ENCODE data around the gene STAC.

Gene STAC, protein sequence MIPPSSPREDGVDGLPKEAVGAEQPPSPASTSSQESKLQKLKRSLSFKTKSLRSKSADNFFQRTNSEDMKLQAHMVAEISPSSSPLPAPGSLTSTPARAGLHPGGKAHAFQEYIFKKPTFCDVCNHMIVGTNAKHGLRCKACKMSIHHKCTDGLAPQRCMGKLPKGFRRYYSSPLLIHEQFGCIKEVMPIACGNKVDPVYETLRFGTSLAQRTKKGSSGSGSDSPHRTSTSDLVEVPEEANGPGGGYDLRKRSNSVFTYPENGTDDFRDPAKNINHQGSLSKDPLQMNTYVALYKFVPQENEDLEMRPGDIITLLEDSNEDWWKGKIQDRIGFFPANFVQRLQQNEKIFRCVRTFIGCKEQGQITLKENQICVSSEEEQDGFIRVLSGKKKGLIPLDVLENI

DNA sequence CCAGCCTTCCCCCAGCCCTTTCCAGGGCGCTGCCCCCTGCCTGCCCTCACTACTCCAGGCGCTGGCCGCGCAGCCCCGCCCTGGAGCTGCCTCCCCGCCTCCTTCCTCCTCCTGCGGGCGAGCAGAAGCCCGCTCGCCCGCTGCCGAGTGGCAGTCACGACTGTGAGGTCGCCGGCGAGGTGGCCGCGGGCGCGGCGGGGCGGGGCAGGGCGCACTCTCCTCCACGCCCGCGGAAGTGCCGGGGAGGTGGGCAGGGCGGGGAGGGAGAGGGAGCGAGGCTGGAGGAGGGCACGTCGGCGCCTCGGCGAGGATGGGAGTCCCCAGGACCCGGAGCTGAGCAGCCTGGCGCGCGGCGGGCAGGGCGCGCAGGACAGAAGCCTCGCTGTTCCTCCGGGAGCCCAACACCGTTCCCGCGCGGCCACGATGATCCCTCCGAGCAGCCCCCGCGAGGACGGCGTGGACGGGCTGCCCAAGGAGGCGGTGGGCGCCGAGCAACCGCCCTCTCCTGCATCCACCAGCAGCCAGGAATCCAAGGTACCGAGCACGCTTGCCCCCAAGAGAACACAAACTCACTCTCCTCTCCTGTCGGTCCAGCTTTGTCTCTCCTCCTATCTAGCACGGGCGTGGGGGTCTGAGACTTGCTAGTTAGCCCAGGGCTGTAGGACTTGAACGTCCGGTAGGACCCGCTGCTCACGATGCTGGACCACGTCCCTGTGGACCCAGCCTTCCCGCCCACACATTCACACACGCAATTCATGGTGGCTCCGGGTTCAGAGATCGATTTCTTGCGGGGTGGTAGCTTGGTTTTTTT lies at the start of gene STAC:
Gene STAC (plus strand): TSS at position 284 of the 811 bp plus-strand sequence. CDS start 140 bp downstream, at position 424.
- no peak for DNase-seq (ENCODE audit: low spot score)

DNA sequence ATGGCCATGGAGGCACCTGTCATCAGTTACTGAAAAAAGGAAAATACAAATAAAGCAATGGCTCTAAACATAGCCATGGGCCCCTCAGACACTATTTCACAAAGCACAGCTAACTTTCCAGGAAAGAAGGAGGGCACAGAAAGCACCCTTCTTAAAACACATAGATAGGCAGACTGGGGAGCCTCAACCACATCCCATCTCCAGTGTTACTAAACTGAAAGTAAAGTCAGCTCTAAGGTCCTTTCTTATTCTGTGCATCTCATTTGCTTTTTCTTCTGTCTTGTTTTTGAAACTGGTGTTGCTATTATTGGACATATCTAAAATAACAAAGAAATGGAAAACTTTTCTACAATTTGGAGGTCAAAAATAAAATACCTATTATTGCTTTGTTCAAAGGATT lies 48.2 kb upstream of the STAC start:
- no peak for DNase-seq (ENCODE audit: low spot score)

DNA sequence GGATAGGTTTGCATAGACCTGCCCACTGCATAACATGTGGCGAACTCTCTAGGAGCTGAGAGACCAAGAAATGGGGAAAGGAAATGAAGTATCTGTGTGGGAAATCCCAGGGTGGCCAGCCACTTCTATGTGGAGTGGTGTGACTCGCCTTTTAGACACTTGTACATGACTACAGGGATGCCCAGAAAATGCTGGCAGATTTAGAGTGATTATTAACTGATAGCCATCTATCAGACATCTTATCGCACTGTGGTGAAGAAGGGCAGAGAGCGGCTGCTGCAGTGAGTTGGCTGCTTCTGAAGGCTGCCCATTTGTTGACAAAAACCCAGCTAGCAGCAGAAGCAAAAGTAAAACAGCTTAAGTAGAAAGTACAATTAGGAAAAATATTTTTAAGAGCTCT lies 18.1 kb upstream of the STAC start:
- no peak for DNase-seq (ENCODE audit: low spot score)

DNA sequence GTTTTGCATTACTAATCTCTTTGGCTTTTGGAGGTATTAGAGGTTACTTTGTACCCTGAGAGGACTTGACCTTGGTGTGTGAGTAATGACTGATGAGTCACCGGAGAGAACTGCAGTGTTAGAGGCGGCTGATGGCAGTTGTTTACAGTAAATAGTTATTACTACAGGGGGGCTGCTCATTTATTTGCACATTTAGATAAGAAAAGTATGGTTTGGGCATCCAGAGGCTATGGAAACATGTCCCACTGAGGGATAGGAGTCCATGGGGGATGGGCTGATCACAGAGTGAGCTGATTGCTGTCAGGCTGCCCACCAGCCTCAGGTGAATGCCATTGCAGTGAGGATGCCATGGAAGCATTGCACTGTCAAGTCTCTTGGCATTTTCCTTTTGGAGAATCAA lies 17.3 kb upstream of the STAC start:
- no peak for DNase-seq (ENCODE audit: low spot score)

DNA sequence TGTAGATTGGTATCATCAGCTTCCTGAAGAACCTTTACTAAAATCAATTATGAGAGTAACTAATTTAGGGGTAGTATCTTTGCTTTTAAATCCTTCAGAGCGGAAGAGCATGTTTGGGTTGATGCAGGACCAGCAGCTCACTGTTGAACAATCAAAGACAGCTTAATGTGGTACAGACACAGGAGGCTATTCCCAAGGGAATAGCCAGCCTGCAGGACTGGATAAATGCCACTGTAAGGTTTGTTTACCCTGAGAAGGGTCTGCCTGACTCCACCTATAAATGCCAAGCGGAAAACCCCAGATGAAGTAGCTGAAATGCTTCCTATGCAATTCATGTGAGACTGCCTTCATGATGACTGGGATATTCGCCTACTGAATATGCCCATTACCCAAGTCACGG lies 16.0 kb upstream of the STAC start:
- no peak for DNase-seq (ENCODE audit: low spot score)

DNA sequence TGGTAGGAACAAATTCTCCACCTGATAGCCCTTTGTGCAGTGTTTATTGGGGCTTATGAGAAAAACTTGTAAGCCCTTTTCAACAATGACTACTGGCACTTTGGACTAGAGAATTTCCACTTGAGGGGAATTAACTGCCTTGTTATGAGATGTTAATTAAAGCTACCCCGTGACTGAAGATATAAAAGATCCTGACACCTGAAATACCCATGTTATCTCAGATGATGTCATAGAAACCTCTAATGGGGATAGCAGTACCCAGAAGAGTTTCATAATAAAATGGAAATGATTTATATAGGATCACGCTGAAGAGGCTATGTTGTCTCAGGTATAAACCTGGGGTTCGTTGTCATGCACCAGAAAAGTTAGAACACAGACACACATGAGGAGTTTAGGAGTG lies 14.5 kb upstream of the STAC start:
- DNase-seq (ENCODE audit: low spot score), result no peak

DNA sequence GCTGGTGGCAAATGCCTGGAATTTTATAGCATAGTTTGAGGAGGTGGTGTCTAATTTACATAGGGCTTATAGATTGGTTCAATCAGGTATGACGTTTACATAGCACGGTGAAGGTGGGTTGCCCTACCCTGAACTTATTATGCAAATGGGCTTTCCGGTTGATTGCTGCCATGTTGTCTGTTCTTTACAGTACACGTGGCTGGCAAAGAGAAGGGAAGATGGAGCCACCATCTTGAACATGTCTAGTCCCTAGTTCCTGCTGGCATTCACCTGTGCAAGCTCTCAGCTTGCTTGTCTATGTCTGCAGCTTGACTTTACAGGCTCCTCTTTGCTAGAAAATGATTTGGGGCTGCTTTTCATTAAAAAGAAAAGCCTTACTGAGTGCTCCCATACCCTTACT lies 14.0 kb upstream of the STAC start:
- DNase-seq (ENCODE audit: low spot score), result no peak

DNA sequence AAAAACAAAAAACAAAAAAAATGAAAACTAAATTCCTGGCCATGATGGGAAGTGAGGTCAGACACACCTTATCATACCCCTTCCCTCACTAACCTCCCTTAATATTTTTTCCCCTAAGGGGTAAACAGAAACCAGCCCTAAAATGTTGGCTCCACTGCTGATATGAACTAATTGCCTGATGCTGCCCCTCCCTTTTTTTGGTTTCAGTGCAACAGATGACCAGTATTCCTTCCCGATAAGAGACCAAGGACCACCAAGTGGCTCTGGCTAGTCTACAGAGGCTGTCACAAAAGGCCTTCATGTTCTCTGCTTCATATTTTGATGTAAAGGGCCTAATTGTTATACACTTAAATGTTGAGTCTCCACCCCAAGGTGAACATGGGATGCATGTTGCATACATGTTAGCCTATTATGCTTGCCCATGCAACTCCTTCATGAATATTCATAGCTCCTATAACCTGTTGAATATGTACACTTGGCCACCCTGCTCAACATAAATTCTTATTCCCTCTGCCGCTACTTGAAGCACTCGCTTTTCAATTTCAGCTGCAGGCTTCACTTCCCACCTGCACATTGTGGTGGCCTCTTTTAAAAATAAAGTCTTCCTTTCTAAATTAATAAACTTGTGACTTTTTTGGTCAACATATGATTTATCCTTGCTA lies 12.3 kb upstream of the STAC start:
- no peak for DNase-seq (ENCODE audit: low spot score)

DNA sequence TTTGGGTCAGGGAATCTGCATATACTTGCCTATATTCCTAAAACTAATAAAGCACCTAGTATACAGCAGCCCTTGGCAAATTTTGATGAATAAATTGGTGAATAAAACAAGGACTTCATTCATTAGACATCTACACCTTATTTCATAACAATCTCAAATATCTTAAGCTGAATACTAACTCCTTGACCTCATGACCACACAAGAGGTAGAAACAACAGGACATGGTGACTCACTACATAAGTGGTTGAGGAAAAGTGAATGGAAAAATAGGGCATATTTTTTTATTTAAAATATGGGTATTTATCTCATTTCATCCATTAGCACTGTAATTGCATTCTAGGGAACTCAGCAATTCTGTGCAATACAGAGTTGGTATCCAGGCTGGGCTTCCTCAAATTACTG lies 7.8 kb upstream of the STAC start:
- DNase-seq (ENCODE audit: low spot score), result no peak

DNA sequence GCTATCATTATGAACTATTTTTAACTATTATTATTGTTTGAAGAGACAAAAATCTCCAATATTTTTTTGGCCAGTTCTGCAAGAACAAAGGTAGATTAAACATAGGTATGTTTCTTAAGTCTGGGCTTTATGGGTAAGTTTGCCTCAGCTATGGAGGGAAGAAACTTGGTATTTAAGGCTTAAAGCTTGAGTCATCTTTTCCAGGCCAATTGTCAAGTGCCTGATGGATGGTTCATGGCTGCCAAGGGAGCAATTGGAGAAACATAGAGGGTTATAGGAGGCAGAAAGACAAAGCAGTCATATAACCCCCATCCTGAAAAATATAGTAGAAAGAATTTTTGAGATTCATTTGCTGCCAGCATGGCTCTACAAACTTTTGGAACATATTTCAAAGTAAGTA lies 7.2 kb upstream of the STAC start:
- DNase-seq (ENCODE audit: low spot score), result no peak

DNA sequence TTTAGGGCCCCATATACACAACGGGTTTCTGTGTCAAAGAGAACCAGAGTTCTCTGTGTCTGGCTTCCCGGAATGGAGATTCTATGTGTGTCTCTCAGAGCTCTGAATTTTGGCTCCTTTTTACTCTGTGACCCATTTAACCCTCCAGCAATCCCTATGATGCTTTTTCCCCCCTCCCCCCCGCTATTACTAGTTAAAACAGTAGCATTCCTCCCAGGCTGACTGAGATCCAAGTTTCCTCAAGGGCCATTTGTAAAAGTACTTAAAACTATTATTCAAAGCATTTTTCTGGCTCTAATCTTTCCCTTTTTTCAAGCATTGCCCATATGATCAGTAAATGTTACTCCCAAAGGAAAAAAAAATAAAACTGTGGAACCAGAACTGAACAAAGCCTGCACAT lies 6.6 kb upstream of the STAC start:
- DNase-seq (ENCODE audit: low spot score), result no peak

DNA sequence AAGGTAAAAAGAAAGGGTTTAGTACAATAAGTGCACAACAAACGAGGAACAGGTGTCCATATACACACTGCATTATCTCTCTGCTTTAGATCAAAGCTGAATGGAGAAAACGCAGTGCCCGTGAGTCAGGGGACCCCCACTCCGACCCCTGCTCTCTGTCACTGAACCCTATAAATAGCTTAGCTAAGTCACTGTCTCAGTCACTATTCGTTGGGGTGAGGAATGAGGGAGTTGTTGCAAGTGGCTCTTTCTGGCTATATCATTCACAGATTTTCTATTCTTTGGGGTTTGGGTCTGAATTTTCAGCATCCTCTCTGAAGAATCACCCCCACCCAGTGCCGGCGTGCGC lies 458 bp upstream of the STAC start:
- DNase-seq (ENCODE audit: low spot score), result no peak

DNA sequence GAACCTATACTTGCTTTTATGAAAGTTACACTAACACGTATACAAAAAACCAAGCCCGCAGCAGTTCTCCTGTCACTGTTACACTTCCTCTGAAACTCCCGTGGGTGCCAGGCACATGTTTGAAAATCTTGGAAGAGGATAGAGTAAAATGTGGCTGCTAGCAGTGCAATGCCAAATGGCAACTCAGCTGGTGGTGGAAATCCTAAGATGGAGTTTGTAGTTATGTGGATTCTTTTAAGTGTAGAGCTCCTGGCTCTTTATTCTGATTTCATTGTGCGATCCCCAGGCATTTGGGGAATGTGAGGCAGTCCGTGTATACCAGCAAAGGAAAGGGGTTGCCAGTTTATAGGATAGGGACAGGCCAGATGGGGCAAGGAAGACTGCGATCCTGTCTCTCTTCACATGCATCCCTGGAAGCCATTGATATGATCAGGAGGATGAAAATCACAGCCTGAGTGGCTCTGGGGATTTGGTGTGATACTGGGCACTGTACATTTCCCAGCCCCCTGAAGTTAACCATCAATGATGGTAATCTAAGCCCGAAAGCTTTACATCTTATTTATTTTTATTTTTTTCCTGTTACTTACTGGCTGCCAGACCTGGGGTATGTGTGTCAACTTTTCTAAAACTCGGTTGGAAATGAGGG lies 1.1 kb downstream of the STAC start:
- DNase-seq (ENCODE audit: low spot score), result no peak

DNA sequence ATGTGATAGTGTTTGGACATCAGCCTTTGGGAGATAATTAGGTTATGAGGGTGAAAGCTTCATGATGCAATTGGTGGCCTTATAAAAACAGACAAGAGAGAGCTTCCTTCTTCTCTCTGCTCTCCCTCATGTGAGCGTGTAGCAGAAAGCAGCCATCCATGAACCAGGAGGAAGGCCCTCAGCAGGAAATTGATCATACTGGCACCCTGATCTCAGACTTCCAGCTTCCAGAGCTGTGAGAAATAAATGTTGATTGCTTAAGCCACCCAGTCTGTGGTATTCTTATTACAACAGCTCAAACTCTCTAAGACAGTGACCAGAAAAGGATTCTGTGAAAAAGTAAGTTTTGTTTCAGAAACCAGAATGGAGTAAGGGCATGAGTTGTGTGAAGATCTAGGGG lies 13.3 kb downstream of the STAC start:
- no peak for DNase-seq (ENCODE audit: low spot score)

DNA sequence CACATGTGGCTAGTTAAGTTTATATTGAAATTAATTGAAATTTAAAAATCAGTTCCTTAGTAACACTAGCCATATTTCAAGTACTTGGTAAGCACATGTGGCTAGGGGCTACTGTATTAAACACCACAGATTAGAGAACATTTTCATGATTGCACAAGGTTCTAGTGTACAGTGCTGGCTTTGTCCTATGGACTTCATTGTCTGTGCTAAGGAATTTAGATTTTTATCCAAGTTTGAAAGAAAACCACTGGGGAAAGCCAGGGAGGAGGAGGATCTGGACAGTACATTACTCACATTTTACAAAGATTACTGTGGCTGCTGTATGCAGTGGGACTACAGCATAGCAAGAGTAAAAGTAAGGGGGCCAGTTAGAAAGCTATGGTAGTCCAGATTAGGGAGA lies 13.9 kb downstream of the STAC start:
- DNase-seq (ENCODE audit: low spot score), result no peak

DNA sequence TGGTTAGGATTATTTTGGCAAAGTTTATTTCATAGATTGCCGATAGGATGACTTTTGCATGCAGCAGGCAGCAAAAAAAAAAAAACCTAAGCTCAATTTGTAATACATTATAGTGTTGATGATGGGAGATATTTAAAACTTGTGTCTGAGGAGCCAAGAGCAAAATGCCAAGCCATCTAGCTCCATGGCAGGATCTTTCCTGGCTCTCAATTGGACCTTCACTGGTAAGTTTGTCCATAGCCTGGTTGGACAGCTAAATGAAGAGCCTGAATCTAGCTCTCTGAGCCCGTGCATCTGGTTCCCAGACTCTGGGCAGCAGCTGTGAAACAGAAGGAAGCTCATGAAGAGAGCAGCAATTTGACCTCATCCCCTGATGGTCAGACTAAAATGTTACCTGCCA lies 17.5 kb downstream of the STAC start:
- no peak for DNase-seq (ENCODE audit: low spot score)

DNA sequence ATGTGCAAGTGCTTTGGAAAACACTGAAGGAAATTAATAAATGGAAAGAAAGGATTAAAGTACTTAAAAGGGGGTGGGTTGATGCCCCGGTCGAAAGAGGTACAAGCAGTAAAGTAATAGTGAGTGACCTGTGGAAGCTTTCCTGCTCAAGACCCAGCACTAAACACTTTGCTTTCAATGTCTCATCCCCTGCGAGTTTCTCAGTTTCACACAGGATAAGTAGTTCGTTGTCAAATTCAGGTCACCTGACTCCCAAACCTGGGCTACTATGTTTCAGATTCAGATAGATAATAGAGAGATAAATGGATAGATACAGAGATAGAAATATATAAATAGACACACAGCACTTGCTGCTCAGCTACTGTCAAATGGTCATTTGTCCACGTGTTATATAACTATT lies 19.6 kb downstream of the STAC start:
- DNase-seq (ENCODE audit: low spot score), result no peak

DNA sequence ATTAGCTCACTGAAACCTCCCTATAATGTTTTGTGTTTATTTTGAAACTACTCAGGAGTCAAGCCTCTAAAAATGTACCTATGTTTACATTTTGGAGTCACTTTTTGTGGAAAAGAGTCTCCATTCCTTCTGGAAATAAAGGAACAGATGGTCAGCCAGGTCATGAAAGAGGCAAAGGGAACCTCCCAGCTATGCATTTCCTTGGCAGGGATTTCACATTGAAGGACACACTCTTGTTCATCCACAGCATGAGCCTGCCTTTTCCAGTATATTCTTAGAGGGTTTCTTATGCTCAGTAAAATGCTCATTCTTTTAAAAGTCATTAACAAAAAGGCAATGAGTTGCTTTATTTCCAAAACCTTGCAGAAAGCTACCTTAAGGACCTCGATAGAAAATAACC lies 20.8 kb downstream of the STAC start:
- no peak for DNase-seq (ENCODE audit: low spot score)

DNA sequence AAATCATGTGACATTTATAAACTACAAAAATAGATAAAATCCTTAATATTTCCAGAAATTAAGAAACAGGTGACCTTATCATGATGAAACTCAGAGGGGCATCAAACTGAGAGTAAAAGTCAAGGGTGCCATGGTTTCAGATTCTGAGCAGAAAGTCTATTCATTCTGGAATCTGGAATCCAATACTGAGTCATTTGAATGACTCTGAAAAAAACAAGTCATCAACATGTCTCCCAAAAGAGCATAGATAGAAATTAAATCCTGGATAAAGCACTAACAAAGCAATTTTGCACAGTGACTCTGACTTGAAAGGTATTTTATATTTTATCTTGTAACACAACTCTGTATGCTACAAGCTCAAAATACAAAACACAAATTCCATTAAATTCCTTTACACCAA lies 23.4 kb downstream of the STAC start:
- DNase-seq (ENCODE audit: low spot score), result no peak

DNA sequence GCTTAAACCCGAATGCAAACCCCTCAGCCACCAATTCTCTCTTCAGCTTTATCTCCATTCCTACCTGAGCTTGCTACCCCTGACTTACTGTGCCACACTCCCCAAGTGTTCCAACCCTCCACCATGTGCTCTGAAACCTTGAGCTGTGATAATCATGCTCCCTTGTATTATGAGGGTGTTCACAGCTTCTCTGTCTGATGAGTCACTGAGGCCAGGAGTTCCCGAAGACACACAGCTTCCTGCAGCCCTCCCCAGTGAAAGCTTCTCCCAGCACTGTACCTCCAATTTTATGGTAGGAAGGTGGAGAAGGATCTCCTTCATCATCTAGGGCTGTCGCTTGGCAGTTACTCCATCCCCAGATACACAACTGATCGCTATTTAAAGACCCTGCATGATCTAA lies 24.9 kb downstream of the STAC start:
- DNase-seq (ENCODE audit: low spot score), result no peak

DNA sequence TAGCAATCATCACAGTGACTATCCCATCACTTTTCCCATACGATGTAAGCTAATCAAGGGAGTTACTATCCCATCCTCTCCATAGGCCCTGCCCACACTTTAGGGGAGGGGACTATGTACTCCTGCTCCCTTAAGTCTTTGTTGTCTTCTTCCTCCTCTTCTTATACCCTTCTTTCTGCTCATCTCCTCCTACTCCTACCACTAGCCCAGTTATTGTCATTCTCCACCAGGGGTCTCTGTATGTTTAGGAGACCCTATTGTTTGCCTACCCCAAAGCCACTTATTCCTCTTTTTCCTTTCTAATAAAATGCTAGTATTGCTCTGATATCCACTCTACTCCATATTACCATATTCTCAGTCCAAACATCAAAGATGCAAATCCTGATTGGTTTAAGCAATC lies 27.8 kb downstream of the STAC start:
- no peak for DNase-seq (ENCODE audit: low spot score)

DNA sequence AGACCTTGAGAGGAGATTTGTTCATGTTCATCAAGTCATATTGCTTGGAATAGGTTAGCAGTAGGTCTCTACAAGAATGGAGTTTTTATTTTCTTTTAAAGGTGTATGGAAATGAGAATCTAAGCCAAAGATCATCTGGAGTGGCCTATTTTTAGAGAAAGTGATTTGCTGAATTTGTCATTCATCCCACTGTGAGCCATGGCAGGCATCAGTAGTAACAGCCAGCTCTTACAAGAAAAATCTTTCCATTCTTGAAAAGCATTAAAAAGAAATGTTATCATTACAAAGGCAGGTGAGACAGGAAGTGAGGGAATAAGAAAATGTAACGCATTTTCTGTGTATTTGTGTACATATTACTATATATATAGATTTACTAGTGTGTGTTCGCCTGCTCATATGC lies 29.6 kb downstream of the STAC start:
- no peak for DNase-seq (ENCODE audit: low spot score)

DNA sequence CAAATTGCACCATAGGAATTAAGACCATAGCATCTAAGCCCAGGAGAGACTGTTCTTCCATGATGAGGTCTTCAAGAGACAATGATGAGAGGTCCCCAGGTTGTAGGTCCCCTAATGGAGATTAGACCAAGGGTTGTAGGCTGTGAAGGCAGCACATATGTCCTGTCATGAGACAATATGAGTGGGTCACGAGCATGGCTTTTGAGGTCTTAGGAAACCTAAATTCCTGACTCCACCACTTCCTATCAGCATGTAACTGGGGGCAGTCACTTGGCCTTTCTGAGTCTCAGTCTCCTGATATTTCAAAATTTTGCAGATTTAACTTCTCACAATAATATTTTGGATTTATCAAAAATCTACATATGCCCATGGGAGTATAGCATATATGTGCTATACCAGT lies 31.3 kb downstream of the STAC start:
- no peak for DNase-seq (ENCODE audit: low spot score)

Data from CD4-positive, alpha-beta T cell treated with Interleukin-15 for 4 hours (primary cell).